Endothelial cell of umbilical vein (primary cell): ENCODE data around the gene ANKRD33. TPM values are rescaled to one million over a fixed set of nuclear protein-coding genes. Genes with fewer than 3 reads are reported as not detected.

Source experiments
- BruUV-seq: library from RNA; stranded (reverse); fragments of 400-500 nt; replicated peaks from 2 replicates; lab custom pipeline; 2021; lab: Mats Ljungman, UMichigan
- CTCF ChIA-PET: fragments of 300-600, 350-600 bp; sonication (Branson Sonifier 250); formaldehyde crosslinking; loops from one replicate; lab custom pipeline; 2021; ENCODE audit warnings: antibody characterized with exemption, inconsistent platforms; lab: Charles Lee
- POLR2A ChIA-PET: fragments of 300-600, 350-600 bp; sonication (Branson Sonifier 250); formaldehyde crosslinking; loops from one replicate; lab custom pipeline; 2021; ENCODE audit warnings: antibody characterized with exemption, inconsistent platforms; lab: Charles Lee
- DNase-seq: peaks from one replicate; pipeline ENCODE4 v3.0.0-alpha.2; 2011; ENCODE audit warnings: low read depth, low spot score
- FAIRE-seq: peaks from 2 replicates; lab custom pipeline; 2011; peaks lifted over from hg19 to GRCh38; lab: Jason Lieb, UNC
- H2AFZ ChIP-seq: 2 replicates; pipeline ENCODE4 v1.6.0; 2012; ENCODE audit warnings: low read depth, low read length, control low read depth, inconsistent platforms
- H3K27ac ChIP-seq: 2 replicates; pipeline ENCODE4 v1.5.1; 2011; ENCODE audit warnings: low read depth, mild to moderate bottlenecking, control low read depth, low read length, moderate library complexity; ENCODE audit not compliant: insufficient read depth
- H3K27me3 ChIP-seq, 2 experiments: 2 replicates each; pipeline versions ENCODE4 v1.6.0 to v1.6.1; 2011; ENCODE audit warnings: low read length in 2 of 2, mixed read lengths in 1 of 2; ENCODE audit not compliant: control insufficient read depth in 2 of 2, insufficient read depth in 2 of 2
- H3K36me3 ChIP-seq, 2 experiments: 2 replicates in 1 of 2; 3 replicates in 1 of 2; pipeline ENCODE4 v1.5.1; 2011; ENCODE audit warnings: low read length in 2 of 2, mild to moderate bottlenecking in 1 of 2, moderate library complexity in 1 of 2; ENCODE audit not compliant: control insufficient read depth in 2 of 2, insufficient read depth in 2 of 2; ENCODE audit errors: extremely low read depth in 1 of 2
- H3K4me1 ChIP-seq: 3 replicates; pipeline ENCODE4 v1.5.1; 2011; ENCODE audit warnings: mild to moderate bottlenecking, low read length; ENCODE audit not compliant: control insufficient read depth, insufficient read depth; ENCODE audit errors: extremely low read depth
- H3K4me2 ChIP-seq: 2 replicates; pipeline ENCODE4 v1.6.1; 2011; ENCODE audit warnings: low read length, control low read depth, mixed read lengths; ENCODE audit not compliant: insufficient read depth
- H3K4me3 ChIP-seq, 3 experiments: fragments of 200-600 bp in 1 of 3; sonication (generic), shearing (Covaris generic) in 1 of 3; replicated peaks in 1 of 3; 2 replicates each; pipeline ENCODE4 v1.5.1; 2011 to 2016; ENCODE audit warnings: control low read depth in 3 of 3, low read length in 3 of 3, mild to moderate bottlenecking in 2 of 3, inconsistent platforms in 1 of 3, low read depth in 1 of 3, moderate library complexity in 1 of 3; ENCODE audit not compliant: insufficient read depth in 1 of 3
- H3K79me2 ChIP-seq: 2 replicates; pipeline ENCODE4 v1.6.0; 2012; ENCODE audit warnings: low read length, inconsistent platforms; ENCODE audit not compliant: control insufficient read depth, insufficient read depth
- H3K9ac ChIP-seq: replicated peaks from 2 replicates; pipeline ENCODE3; 2011; ENCODE audit warnings: low read length, control low read depth; ENCODE audit not compliant: insufficient read depth; ENCODE audit errors: extremely low read depth
- H3K9me1 ChIP-seq: replicated peaks from 3 replicates; pipeline ENCODE4 v1.6.0; 2011; ENCODE audit warnings: mild to moderate bottlenecking, low read length; ENCODE audit not compliant: control insufficient read depth, insufficient read depth; ENCODE audit errors: extremely low read depth
- H3K9me3 ChIP-seq: replicated peaks from 2 replicates; pipeline ENCODE4 v1.5.1; 2012; ENCODE audit warnings: low read length, inconsistent platforms; ENCODE audit not compliant: control insufficient read depth, insufficient read depth
- H4K20me1 ChIP-seq: replicated peaks from 2 replicates; pipeline ENCODE3; 2011; ENCODE audit warnings: mild to moderate bottlenecking, low read length; ENCODE audit not compliant: control insufficient read depth, insufficient read depth; ENCODE audit errors: extremely low read depth
- EZH2 ChIP-seq: IDR thresholded peaks from 2 replicates; pipeline ENCODE4 v1.6.1; 2012; ENCODE audit warnings: borderline replicate concordance, low read depth, mild to moderate bottlenecking, moderate library complexity, low read length, inconsistent platforms; ENCODE audit not compliant: severe bottlenecking
- FOS ChIP-seq: IDR thresholded peaks from 2 replicates; pipeline ENCODE4 v1.6.1; 2011; ENCODE audit warnings: mild to moderate bottlenecking, low read length, moderate library complexity, borderline replicate concordance; ENCODE audit not compliant: insufficient read depth
- GATA2 ChIP-seq: IDR thresholded peaks from 2 replicates; pipeline ENCODE4 v1.7.0; 2011; ENCODE audit warnings: low read depth, mild to moderate bottlenecking, moderate library complexity, mixed read lengths, low read length; ENCODE audit not compliant: insufficient read length, insufficient read depth
- JUN ChIP-seq: IDR thresholded peaks from 2 replicates; pipeline ENCODE4 v1.6.1; 2011; ENCODE audit warnings: borderline replicate concordance, low read depth; ENCODE audit not compliant: insufficient read length, insufficient read depth
- MAX ChIP-seq: IDR thresholded peaks from 2 replicates; pipeline ENCODE4 v1.6.1; 2011; ENCODE audit not compliant: insufficient read depth, insufficient read length
- MYC ChIP-seq: IDR thresholded peaks from one replicate; pipeline ENCODE4 v1.6.1; 2011; ENCODE audit warnings: mild to moderate bottlenecking, low read depth, low read length
- POLR2A ChIP-seq: IDR thresholded peaks from 2 replicates; pipeline ENCODE4 v1.6.1; 2012; ENCODE audit warnings: low read depth, mild to moderate bottlenecking, control low read depth, low read length
- POLR2AphosphoS5 ChIP-seq: IDR thresholded peaks from 2 replicates; pipeline ENCODE4 v1.6.1; 2012; ENCODE audit warnings: low read depth, mild to moderate bottlenecking, control low read depth, low read length, moderate library complexity; ENCODE audit not compliant: insufficient read depth
- dilution Hi-C: fragments of 300-500 bp; cut with MboI; formaldehyde crosslinking; loops from one replicate; pipeline ENCODE4 v1.15.0; 2019; ENCODE audit warnings: low sequenced_read_pairs; ENCODE audit not compliant: extremely low pct_ligation_motif_present
- intact Hi-C: fragments of 100-400 bp; cut with micrococcal nuclease; formaldehyde crosslinking; loops from one replicate; pipeline ENCODE4 v1.10.0; 2022
- polyA plus RNA-seq, 4 experiments: library from polyadenylated mRNA; depleted of rRNA in 3 of 4; stranded (reverse) in 3 of 4; unstranded in 1 of 4; fragments of >200 nt; gene quantifications; 2 replicates each; pipeline versions ENCODE4 v1.2.1 to v1.2.3, GENCODE V29; 2011 to 2012; ENCODE audit warnings: missing spikeins in 1 of 4
- total RNA-seq: library from RNA; stranded (reverse); gene quantifications from 2 replicates; pipeline ENCODE4 v1.2.3, GENCODE V29; 2021
- TF ChIP-seq, protein P1 (sequence below), 2 donors: IDR thresholded peaks; 1 replicate in 1 of 2; 2 replicates in 1 of 2; pipeline ENCODE4 v1.5.1; 2011; ENCODE audit warnings: low read length in 2 of 2, mild to moderate bottlenecking in 2 of 2, moderate library complexity in 2 of 2, control low read depth in 1 of 2, inconsistent platforms in 1 of 2, low read depth in 1 of 2; ENCODE audit not compliant: insufficient read depth in 1 of 2; ENCODE audit errors: extremely low read depth in 1 of 2

The ANKRD33 gene
- total and polyA plus RNA-seq, 2 donors (not counting 3 experiments of a cell fraction or from before 2014, with no cell fraction given) = 0.80 to 1.2 TPM

GRCh38 chr12:51868821-51869495, 18.9 kb upstream of the ANKRD33 start:
- intact Hi-C loops = no loop called here
- FAIRE-seq (no peak), DNase-seq (no peak)
- CTCF ChIA-PET = interaction anchor here (1.3 to 3.4 kb wide), 2 partner anchors 18 to 45 kb away, joined by 4 to 13 read pairs; no protein-coding TSS in a partner anchor
- no peaks in the 10 kb centered on the region for H4K20me1 ChIP-seq
- H3K9me1 ChIP-seq = no peaks in the 10 kb centered on the region
- peak overlapping the region; percentile 63 for H3K9ac ChIP-seq
- peaks cover 6% of the 10 kb centered on the region for H3K4me1 ChIP-seq
- POLR2A ChIA-PET = no interaction called here
- H3K79me2 ChIP-seq = no peaks in the 10 kb centered on the region
- peak overlapping the region; percentile 13 to 23 (median 22) for H3K4me3 ChIP-seq
- BruUV-seq = no TSS peak
- H3K4me2 ChIP-seq = peak overlapping the region; percentile 61
- no peaks in the 10 kb centered on the region for H3K27me3 ChIP-seq
- TF ChIP-seq POLR2AphosphoS5 (no peak), EZH2 (no peak), FOS (no peak), GATA2 (no peak), POLR2A (no peak), JUN (no peak), MYC (no peak), MAX (no peak)
- TF ChIP-seq, protein P1, sequence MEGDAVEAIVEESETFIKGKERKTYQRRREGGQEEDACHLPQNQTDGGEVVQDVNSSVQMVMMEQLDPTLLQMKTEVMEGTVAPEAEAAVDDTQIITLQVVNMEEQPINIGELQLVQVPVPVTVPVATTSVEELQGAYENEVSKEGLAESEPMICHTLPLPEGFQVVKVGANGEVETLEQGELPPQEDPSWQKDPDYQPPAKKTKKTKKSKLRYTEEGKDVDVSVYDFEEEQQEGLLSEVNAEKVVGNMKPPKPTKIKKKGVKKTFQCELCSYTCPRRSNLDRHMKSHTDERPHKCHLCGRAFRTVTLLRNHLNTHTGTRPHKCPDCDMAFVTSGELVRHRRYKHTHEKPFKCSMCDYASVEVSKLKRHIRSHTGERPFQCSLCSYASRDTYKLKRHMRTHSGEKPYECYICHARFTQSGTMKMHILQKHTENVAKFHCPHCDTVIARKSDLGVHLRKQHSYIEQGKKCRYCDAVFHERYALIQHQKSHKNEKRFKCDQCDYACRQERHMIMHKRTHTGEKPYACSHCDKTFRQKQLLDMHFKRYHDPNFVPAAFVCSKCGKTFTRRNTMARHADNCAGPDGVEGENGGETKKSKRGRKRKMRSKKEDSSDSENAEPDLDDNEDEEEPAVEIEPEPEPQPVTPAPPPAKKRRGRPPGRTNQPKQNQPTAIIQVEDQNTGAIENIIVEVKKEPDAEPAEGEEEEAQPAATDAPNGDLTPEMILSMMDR (IDR thresholded peaks at IDR 0.05; ENCODE audit: extremely low read depth in 1 of 2, insufficient read depth in 1 of 2, low read depth in 1 of 2, low read length in 2 of 2) = no peak
- dilution Hi-C loops = no loop called here
- no peak overlapping the region for H3K27ac ChIP-seq
- no peaks in the 10 kb centered on the region for H3K36me3 ChIP-seq
- no peaks in the 10 kb centered on the region for H3K9me3 ChIP-seq
- peak overlapping the region; percentile 78 for H2AFZ ChIP-seq
